GM10847 (cell line): ENCODE measurements around the gene USP12.

Experiments used
- POLR2A ChIP-seq: IDR thresholded peaks from 2 replicates; pipeline ENCODE4 v1.6.1; 2011; ENCODE audit not compliant: insufficient read length; ENCODE audit errors: extremely low read depth

Gene USP12

GRCh38 chr13:27110056-27110746 is 61.4 kb downstream of the USP12 start:
- no peak for TF ChIP-seq POLR2A

GRCh38 chr13:27106144-27106543 is 65.5 kb downstream of the USP12 start:
- no peak for TF ChIP-seq POLR2A

GRCh38 chr13:27104606-27105005 is 67.0 kb downstream of the USP12 start:
- no peak for TF ChIP-seq POLR2A

- no peak for TF ChIP-seq POLR2A
These were observed 69.8 kb downstream of the USP12 start for GRCh38 chr13:27101847-27102246.

- TF ChIP-seq POLR2A = no peak
These were observed 70.3 kb downstream of the USP12 start for GRCh38 chr13:27101289-27101688.

GRCh38 chr13:27097691-27098090 is 73.9 kb downstream of the USP12 start:
- no peak for TF ChIP-seq POLR2A

GRCh38 chr13:27091451-27091850 is 80.2 kb downstream of the USP12 start:
- TF ChIP-seq POLR2A = no peak

- no peak for TF ChIP-seq POLR2A
These were observed 83.0 kb downstream of the USP12 start for GRCh38 chr13:27088619-27089018.

GRCh38 chr13:27086599-27087265 is 84.9 kb downstream of the USP12 start:
- TF ChIP-seq POLR2A = no peak

GRCh38 chr13:27083183-27083582 is 88.4 kb downstream of the USP12 start:
- no peak for TF ChIP-seq POLR2A

GRCh38 chr13:27081893-27082679 is 89.5 kb downstream of the USP12 start:
- no peak for TF ChIP-seq POLR2A

GRCh38 chr13:27080018-27080948 is 91.3 kb downstream of the USP12 start:
- TF ChIP-seq POLR2A = no peak

GRCh38 chr13:27079421-27079958 is 92.1 kb downstream of the USP12 start:
- no peak for TF ChIP-seq POLR2A

GRCh38 chr13:27077451-27077850 is 94.2 kb downstream of the USP12 start:
- TF ChIP-seq POLR2A = no peak

GRCh38 chr13:27076421-27076820 is 95.2 kb downstream of the USP12 start:
- TF ChIP-seq POLR2A = no peak
